C4-2B (cell line): ENCODE data around the gene KIF6.

Experiments used
- ZFX ChIP-seq: fragments of 450-650 bp; IDR thresholded peaks from 2 replicates; pipeline ENCODE4 v1.6.1; 2017
- TF ChIP-seq, protein P1 (sequence below): fragments of 450-650 bp; conservative IDR thresholded peaks from 2 replicates; pipeline ENCODE4 v1.5.1; 2017; ENCODE audit warnings: mild to moderate bottlenecking

DNA sequence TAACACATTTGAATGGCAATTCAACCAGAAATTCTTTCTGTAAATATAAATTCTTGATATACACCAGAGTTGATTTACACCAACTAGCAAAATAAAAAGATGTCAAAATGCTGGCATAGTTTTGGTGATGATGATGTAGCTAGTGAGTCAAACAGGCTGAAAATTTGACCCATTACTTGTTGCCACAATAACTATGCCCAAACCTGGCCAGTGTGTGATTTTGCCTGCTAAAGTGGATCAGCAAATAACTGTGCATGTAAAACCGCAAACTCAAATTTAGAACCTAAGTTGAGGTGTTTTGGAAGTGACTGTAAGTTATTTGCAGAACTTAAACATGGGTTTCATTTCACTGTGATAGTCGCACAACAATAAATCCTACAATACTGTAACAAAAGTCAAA, 125.9 kb downstream of the KIF6 start:
- TF ChIP-seq, protein P1, sequence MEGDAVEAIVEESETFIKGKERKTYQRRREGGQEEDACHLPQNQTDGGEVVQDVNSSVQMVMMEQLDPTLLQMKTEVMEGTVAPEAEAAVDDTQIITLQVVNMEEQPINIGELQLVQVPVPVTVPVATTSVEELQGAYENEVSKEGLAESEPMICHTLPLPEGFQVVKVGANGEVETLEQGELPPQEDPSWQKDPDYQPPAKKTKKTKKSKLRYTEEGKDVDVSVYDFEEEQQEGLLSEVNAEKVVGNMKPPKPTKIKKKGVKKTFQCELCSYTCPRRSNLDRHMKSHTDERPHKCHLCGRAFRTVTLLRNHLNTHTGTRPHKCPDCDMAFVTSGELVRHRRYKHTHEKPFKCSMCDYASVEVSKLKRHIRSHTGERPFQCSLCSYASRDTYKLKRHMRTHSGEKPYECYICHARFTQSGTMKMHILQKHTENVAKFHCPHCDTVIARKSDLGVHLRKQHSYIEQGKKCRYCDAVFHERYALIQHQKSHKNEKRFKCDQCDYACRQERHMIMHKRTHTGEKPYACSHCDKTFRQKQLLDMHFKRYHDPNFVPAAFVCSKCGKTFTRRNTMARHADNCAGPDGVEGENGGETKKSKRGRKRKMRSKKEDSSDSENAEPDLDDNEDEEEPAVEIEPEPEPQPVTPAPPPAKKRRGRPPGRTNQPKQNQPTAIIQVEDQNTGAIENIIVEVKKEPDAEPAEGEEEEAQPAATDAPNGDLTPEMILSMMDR = no peak
- TF ChIP-seq ZFX = no peak
